Lower leg skin (tissue), 3 donors: Measurements from ENCODE around the gene CACNA2D4.

Source experiments
- POLR2A ChIP-seq, 2 donors: fragments of 450-650 bp; IDR thresholded peaks; one replicate each; pipeline ENCODE4 v1.6.1; 2016 to 2017; ENCODE audit warnings: antibody characterized with exemption in 2 of 2, mild to moderate bottlenecking in 1 of 2, moderate library complexity in 1 of 2
- TF ChIP-seq, protein P1 (sequence below), 3 donors: fragments of 450-650 bp; IDR thresholded peaks; one replicate each; pipeline ENCODE4 v1.5.1; 2016; ENCODE audit warnings: antibody characterized with exemption in 3 of 3, mild to moderate bottlenecking in 3 of 3, moderate library complexity in 2 of 3

DNA sequence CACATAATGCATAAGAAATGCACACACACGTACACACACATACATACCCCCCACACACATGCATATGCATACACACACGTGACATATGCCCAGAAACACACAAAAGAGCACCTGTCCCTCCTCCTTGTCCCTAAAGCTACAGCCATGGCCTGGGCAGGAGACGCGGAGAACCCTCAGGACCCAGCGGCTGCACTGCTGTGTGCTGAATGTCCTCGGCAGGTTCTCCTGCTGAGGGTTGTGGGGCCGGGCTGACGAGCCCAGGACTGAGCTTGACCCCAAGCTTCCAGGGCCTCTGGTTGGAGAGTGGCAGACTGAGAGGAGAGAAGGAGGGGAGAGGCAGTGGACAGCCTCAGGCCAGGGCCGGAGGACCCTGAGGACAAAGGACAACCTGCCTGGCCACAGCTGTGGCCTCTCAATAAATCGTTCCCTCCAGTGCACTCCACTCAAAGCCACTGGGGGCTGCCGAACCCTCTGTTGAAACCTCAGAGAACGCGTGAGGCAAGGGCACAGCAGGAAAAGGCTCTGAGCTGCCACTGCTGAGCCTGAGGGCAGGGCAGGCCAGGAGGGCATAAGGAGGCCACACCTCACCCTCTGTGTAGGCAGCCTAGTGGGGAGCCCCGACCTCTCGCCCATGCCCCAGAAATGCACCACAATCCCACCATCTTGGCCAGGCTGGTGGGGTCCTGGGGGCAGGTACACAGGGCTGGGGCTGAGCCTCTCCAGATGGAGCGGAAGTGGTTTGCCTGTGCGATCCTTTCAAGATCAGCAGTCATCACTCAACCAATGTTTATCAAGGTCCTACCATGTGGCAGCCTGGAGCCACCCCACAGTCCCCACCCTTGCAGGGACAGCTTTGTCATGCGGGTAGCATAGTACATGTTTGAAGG lies 3.1 kb downstream of the CACNA2D4 start:
- TF ChIP-seq POLR2A (IDR thresholded peaks at IDR 0.05) = no peak
- TF ChIP-seq, protein P1, sequence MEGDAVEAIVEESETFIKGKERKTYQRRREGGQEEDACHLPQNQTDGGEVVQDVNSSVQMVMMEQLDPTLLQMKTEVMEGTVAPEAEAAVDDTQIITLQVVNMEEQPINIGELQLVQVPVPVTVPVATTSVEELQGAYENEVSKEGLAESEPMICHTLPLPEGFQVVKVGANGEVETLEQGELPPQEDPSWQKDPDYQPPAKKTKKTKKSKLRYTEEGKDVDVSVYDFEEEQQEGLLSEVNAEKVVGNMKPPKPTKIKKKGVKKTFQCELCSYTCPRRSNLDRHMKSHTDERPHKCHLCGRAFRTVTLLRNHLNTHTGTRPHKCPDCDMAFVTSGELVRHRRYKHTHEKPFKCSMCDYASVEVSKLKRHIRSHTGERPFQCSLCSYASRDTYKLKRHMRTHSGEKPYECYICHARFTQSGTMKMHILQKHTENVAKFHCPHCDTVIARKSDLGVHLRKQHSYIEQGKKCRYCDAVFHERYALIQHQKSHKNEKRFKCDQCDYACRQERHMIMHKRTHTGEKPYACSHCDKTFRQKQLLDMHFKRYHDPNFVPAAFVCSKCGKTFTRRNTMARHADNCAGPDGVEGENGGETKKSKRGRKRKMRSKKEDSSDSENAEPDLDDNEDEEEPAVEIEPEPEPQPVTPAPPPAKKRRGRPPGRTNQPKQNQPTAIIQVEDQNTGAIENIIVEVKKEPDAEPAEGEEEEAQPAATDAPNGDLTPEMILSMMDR (IDR thresholded peaks at IDR 0.05) = no peak
